ENCODE results near the gene SMAP1. TPM values are rescaled to one million over a fixed set of nuclear protein-coding genes. Genes with fewer than 3 reads are reported as not detected.

The SMAP1 gene
- polyA plus RNA-seq, 3 donors: 12.5 to 16.5 (median 13.0) TPM

DNA sequence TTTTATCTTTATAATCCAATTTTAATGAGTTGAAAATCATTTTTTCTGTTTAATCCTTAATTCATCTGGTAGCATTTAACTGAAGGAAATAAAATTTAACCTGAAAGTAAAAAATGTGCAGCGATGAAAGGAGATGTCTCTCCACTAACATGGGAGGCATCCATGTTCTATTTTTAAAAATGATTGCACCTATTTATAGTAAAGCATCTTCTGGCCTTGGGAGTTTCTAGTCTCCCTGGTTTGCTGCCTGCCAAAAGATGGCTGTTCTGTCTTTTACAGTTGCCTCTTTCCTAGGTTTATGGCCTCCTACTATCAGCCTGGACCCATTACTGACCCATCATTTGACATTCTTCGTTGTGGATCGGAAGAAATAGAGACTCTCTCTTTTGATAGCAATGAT, 146.2 kb downstream of the SMAP1 start:
- no peak overlapping the region for H3K27ac ChIP-seq (ENCODE audit: low read depth, low read length)
- 65 to 92% (median 86%) methylated on average over 3 of the region's 3 CpGs for WGBS, 3 donors

DNA sequence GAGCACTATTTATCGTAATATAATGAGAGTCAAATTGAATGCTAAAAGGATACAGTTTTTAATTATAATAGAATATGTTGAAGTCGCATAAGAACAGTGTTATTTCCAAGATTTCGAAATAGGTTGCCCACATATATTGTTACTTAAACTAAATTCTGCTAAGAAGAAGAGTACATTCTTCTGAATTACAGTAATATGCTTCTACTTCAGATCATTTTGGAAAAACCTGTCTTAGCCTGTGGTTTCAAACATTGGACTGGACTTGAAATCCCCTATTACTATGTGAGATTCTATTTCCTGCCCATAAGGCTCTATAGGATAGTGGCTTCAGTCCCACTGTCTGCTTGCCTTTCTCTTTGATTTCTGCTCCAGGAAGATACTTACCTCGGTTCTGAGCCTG, 152.0 kb downstream of the SMAP1 start:
- no peak overlapping the region for H3K27ac ChIP-seq (ENCODE audit: low read depth, low read length)
- WGBS, 3 donors: 95 to 97% (median 96%) methylated on average over 4 of the region's 4 CpGs

DNA sequence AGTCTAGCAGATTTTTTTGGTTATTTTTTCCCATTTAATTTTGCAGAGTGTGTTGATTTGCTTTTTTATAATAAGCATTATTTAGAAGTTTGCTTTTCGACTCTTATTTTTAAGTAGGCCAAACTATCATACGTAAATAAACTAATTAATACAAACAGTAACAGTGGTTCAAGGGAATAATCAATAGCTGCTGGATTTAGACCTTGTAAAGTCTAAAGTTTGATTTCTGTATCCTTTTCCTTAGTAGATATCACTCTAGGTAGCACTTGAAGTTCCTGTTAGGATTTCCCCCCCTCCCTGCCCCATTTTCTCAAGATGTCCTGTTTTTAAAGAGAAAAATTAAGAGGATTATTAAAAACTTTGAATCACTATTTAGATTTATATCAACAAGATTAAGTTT, 153.1 kb downstream of the SMAP1 start:
- H3K27ac ChIP-seq (ENCODE audit: low read depth, low read length): no peak overlapping the region
- 56 to 99% (median 91%) methylated on average over 2 of the region's 2 CpGs for WGBS, 3 donors

DNA sequence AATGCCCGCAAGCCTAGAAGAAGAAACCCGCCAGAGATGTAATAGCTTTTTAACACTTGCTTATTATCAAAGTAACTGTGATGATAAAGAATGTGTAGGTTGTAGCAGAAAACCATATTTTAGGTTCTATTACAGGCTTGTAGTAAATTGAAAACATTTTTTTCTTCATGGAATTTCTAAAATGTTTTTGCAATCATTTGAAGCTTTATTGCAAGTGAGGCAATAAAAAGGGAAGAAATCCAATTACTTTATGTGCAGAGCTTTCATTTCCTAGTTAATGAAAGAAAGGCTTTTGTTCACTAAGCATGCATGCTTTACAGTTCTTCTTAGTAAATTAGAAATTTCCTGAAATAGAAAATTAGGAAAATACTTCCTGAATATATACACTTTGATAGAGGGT, 154.1 kb downstream of the SMAP1 start:
- WGBS, 3 donors: 93 to 98% (median 97%) methylated on average over 2 of the region's 2 CpGs
- H3K27ac ChIP-seq (ENCODE audit: low read depth, low read length): no peak overlapping the region

DNA sequence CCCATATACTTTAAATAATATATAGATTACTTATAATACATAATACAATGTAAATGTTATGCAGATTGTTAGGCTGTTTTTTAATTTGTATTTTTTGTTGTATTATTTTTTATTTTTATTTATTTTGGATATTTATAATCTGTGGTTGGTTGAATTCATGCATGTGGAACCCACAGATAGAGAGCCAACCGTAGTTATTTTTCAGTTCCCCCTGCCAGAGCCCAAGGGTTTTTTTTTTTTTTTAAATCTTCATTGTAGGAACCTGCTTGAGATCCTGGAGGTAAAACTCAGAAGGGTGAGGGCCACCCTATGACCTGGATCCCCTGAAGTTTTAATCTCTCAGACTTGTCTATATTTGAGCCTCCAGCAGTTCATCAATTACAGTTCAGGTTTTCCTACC, 156.0 kb downstream of the SMAP1 start:
- WGBS, 3 donors: 90 to 94% (median 93%) methylated on average over 1 of the region's 1 CpG
- H3K27ac ChIP-seq (ENCODE audit: low read depth, low read length): no peak overlapping the region

DNA sequence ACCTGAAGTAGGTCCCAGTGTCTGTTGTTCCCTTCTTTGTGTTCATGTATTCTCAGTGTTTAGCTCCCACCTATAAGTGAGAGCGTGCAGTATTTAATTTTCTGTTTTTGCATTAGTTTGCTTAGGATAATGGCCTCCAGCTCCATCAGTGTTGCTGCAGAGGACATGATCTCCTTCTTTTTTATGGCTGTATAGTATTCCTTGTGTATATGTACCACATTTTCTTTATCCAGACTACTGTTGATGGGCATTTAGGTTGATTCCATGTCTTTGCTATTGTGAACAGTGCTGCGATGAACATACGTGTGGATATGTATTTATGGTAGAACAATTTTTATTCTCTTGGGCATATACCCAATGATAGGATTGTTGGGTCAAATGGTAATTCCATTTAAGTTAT, 163.7 kb downstream of the SMAP1 start:
- H3K27ac ChIP-seq (ENCODE audit: low read depth, low read length): no peak overlapping the region
- WGBS, 3 donors: 96 to 98% (median 97%) methylated on average over 3 of the region's 3 CpGs

DNA sequence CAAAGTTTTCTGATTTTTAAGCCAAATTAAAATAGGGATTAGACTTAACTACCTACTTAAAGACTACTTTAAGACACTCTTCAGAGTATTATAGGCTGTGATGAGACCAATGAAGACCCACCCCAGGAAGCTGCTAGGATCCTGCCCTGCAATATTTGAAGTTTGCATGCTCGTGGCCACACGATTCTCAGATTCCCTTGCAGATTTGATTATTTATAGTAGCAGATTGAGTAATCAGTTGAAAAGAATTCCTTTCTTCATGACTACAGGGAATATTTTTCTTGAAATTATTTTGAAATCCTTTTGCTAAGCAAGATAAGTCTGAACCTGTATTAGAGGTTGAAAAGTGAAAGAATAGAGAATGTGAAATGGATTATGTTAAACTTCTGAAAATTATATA, 166.8 kb downstream of the SMAP1 start:
- 62 to 79% (median 67%) methylated on average over 2 of the region's 2 CpGs for WGBS, 3 donors
- no peak overlapping the region for H3K27ac ChIP-seq (ENCODE audit: low read depth, low read length)

DNA sequence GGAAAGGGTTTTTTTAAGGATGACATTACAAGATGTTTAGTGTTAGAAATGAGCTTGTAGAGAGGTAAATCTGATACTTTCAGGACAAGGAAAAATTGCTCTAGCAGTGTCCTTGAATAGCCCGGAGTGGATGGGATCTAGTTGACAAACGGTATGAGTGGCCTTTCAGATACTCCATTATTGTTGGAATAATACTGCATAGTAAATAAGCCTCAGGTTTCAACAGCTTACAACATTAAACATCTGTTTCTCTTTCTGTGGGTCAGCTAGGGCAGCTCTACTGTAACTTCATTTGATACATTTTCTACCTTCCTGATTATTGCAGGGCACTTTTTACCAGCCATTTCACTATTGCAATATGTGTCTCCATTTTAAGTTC, 171.2 kb downstream of the SMAP1 start:
- 41 to 81% (median 73%) methylated on average over 2 of the region's 2 CpGs for WGBS, 3 donors
- no peak overlapping the region for H3K27ac ChIP-seq (ENCODE audit: low read depth, low read length)

DNA sequence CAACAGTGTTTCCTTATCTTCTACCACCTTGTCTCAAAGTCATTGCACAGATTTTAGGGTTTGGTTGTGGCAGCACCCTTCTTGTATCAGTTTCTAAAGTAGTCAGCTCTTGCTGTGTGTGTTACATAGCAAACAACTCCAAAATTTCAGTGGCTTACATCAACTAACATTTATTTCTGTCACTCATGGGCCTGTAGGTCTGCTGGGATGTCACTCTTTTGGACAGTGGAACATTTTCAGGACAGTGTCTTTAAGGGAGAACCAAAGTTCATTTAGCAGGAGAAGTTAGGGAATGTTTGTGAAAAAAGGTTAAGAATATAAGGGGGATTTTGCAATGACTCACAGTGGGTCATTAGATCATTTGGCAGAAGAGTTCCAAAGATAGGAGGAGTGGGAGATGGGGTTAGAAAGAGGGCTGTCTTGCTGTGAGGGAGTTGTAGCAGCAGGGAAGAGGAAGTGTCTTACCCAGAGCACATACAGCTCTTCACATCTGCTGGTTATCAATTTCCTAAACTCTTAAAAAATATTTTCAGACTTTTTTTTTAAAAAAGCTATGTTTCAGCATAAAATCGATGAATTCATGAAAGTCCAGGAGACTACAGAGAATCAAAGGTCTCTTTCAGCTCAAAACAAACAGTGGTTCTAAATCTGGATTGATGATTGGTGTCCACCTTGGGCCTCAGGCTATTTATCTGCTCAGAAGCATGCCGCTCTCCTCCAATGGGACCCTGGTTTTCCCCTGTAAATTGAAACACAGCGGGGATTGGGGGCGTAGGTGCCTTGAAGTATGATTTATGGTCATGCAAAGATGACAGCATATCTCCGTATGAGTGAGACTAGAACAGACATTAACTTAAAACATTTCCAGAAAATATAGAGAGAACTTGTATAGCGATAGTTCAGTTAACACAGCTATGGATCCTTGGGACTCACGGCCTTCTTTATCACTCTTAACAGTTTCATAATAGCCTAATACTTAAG, 171.9 kb downstream of the SMAP1 start:
- no peak overlapping the region for H3K27ac ChIP-seq (ENCODE audit: low read depth, low read length)
- WGBS, 3 donors: 83 to 92% (median 89%) methylated on average over 7 of the region's 7 CpGs

DNA sequence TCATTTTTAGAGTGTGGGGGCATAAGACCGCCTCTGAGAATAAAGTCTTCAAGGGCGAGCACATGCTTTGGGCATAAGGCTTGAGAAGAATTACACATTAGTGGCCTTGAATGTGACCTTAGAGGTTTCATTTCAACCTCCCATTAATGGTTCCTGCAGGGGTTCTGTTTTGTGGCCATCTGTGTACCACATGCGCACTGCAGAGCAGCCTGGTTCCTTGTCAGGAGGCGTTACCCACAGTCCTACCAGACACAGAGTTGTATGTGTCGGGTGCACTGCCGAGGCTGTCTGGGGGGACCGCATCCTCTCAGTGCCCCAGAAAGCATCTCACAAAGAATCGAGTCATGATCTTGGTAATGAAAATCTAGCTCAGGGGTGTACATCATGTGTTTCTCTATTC, 173.4 kb downstream of the SMAP1 start:
- H3K27ac ChIP-seq (ENCODE audit: low read depth, low read length): no peak overlapping the region
- WGBS, 3 donors: 96 to 99% (median 99%) methylated on average over 8 of the region's 8 CpGs

DNA sequence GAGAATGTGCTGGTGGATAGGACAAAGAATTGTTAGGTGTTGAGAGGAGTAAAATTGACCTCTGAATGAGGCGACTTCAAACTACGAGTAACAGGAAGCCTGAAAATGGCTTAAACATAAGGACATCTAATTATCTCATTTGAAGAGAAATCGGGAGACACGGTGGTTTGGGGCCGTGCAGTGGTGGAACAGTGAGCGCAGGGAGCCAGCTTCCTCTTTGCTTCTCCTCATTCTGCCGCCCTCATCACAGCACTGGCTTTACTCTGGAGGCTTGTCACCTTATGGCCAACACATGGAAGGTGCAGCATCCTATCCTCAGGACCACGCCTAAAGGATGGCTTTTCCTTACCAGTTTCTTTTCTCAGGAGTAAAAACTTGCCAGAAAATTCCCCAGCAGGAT, 174.9 kb downstream of the SMAP1 start:
- H3K27ac ChIP-seq (ENCODE audit: low read depth, low read length): no peak overlapping the region
- 89 to 95% (median 89%) methylated on average over 8 of the region's 8 CpGs for WGBS, 3 donors

DNA sequence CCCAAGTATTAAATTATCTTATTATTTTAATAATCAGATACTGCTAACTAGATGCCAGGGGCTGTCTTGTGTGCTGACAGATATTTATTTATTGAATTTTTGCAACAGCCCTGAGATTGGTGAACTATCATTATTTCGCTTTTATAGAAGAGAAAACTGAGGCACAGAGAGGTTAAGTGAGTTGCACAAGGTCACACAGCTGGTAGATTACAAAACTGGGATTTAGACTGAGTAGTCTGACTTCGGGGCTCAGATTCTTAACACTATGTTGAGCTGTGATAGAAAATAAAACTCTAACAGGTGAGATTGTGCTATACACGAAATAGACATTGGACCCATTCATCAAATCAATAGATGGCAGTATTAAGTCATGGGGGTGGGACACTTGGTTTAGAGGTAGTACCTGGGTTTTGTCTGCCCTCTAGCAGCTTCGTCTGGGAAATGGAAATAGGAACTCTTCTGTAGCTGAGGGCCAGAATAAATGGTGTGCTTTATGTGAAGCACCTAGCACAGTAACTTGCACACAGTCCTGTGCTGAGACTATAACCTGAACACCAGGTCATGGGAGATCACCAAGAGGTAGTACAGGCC, 175.7 kb downstream of the SMAP1 start:
- 87 to 92% (median 91%) methylated on average over 4 of the region's 4 CpGs for WGBS, 3 donors
- no peak overlapping the region for H3K27ac ChIP-seq (ENCODE audit: low read depth, low read length)

DNA sequence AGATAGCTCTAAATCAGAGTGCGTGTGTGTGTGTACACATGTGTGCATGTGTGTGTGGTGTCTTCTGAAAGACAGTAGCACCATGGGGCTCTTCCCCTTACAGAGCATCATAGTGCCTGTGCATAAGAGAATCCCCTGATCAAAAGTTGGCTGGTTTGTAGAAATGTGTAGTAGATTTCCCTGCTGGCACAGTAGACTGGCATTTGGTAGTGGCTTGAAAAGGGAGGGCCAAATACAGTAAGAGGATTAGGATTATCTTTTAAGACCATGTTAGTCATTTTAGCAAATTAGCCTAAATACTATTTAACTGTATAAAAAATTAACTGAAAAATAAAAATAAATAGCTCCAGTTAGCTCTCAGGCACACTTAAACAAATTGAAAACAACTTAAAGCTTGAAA, 176.6 kb downstream of the SMAP1 start:
- no peak overlapping the region for H3K27ac ChIP-seq (ENCODE audit: low read depth, low read length)
- 96 to 100% (median 100%) methylated on average over 1 of the region's 1 CpG for WGBS, 3 donors

DNA sequence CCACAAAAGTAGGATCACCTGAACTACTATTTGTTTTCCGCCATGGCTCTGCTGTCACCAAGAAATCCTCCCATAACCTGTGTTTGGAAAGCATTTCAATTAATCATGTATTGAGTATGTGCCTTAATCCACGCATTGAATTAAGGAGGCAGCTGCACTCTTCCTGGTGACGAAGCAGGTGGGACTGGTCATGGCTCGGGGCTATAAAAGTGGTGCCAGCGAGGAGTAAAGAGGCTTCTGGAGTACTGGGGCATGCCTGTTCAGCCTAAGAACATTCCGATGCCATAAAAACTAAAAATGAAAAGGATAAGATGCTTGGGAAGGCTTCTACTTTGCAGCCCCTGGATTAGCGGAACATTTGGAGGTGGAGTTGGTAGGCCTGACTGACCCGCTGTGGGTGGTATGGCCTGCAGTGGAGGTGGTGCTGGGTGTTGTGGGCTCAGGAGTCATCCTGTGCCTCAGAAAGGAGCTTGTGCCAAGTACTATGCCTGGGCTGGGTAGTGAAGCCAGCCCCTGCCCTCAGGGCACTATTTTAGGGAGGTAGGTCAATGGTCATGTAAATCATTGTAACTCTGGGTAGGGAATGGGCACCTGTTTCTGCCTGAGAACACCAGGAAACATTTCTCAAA, 178.6 kb downstream of the SMAP1 start:
- no peak overlapping the region for H3K27ac ChIP-seq (ENCODE audit: low read depth, low read length)

DNA sequence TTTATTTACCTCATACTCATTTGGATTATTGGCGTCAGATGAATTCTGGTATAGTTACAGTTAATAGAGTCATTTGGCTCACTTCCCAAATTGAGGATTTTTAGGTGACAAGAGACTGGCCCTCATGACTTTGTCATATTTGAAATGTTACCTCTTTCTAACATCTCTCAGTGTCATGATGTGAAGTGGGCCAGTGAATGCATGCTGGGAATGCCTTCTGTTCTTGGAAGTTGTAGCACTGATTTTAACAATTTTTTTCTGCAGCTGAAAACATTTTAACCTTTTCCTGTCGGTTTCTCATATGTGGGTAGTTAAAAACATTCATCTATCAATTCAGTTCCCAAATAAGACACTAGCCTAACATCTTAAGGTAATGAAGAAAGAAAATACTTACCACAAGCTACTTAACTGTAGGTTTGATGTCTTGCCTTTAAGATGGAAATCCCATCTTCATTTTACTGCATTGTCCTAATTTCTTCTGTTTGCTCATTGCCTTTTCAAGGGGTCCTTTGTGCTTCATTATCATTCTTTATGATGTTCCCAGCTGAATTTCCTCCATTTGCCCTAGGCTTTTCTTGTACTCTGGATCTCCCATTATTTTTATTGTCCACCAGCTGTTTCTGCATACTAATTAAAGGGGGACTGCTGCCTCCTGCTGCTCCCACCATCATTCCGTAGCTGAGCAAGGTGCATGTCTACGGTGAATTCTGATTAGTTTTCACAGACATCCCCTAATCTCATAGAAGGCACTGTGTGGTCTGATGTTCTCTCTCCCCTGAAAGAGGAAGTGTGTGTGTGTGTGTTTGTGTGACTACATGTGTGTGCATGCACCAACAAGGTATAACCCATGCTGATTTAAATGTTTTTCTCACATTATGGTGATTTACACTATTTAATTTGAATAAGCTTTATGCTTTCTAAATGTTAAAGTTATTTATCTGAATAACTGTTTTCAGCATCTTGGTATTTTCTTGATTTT, 179.7 kb downstream of the SMAP1 start:
- WGBS, 3 donors: 92% methylated on average over 4 of the region's 4 CpGs

More for the DNA sequence above, 178.6 kb downstream of the SMAP1 start:
- WGBS, 3 donors: 95 to 97% (median 97%) methylated on average over 8 of the region's 8 CpGs

DNA sequence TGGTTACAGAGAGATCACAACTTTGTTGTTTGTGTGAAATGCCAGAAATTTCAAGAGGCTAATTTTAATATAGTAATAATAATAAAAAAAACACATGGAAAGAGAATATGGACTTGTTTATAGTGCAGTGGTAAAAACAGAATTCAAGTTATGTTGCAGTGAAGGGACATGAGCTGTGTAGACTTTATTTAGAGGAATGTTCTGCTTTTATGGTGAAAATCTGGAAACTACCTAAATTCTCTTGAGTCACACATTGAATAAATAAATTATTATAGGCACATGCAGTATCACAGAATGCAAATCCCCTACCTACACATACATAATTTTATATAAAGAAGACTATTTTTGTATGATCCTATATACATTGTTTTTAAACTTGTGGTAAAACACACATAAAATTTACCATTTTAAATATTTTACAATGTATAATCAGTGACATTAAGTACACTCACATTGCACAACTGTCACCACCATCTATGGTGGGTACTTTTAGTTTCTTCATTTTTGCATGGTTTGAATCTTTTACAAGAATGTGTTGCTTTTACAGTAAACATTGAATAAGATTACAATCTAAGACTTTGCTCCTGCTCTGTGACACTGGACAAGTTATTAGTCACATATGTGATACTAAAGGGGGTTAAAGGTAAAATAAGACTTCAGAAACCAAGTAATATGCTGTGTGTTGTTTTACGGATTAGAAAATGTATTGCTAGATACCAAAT, 181.8 kb downstream of the SMAP1 start:
- H3K27ac ChIP-seq (ENCODE audit: low read depth, low read length): no peak overlapping the region
- 74 to 97% (median 96%) methylated on average over 1 of the region's 1 CpG for WGBS, 3 donors

More for the DNA sequence above, 179.7 kb downstream of the SMAP1 start:
- H3K27ac ChIP-seq (ENCODE audit: low read depth, low read length): no peak overlapping the region

DNA sequence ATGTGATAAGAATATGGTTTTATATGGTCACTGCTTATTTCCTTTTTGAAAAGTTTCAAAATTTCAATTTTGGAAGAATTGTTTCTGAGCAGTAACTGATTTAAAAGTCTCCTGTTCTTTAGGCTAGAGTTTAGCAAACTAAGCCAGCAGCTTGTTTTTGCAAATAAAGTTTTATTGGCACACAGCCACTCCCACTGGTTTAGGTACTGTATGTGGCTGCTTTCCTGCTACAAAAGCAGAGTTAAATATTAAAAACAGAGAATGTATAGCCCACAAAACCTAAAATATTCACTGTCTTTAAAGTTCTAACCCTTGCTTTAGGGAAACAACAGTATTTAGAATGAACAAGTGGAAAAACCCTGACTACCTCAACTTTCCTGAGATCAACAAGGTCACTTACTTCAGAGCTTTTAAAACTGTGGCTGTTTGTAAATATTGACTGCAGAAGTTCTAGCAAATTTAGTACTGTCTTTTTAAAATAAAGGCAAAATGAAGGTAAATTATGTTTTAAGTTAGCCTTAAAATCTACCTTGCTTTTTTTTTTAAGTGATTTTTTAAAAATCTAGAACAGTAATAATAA, 185.1 kb downstream of the SMAP1 start:
- no peak overlapping the region for H3K27ac ChIP-seq (ENCODE audit: low read depth, low read length)
